Left ventricle myocardium inferior (tissue), 1 donor: ENCODE results near the gene PHF23. TPM values are rescaled to one million over a fixed set of nuclear protein-coding genes. Genes with fewer than 3 reads are reported as not detected.

ENCODE experiments used
- DNase-seq: peaks from one replicate; pipeline ENCODE4 v3.0.0-alpha.2; 2020
- H3K27ac ChIP-seq: fragments of 200-600 bp; replicated peaks from 2 replicates; pipeline ENCODE4 v1.8.0; 2021
- H3K27me3 ChIP-seq: fragments of 200-600 bp; 2 replicates; pipeline ENCODE4 v1.8.0; 2021; ENCODE audit warnings: low read depth
- H3K36me3 ChIP-seq: fragments of 200-600 bp; 2 replicates; pipeline ENCODE4 v1.8.0; 2021
- H3K4me1 ChIP-seq: fragments of 200-600 bp; 2 replicates; pipeline ENCODE4 v1.8.0; 2021
- H3K4me3 ChIP-seq: fragments of 200-600 bp; 2 replicates; pipeline ENCODE4 v1.8.0; 2021; ENCODE audit warnings: mild to moderate bottlenecking, moderate library complexity
- H3K9me3 ChIP-seq: fragments of 200-600 bp; replicated peaks from 2 replicates; pipeline ENCODE4 v1.8.0; 2021
- CTCF ChIP-seq: fragments of 200-600 bp; IDR thresholded peaks from 2 replicates; pipeline ENCODE4 v1.8.0; 2021; ENCODE audit warnings: antibody characterized with exemption, mild to moderate bottlenecking, borderline replicate concordance
- intact Hi-C: fragments of 100-400 bp; cut with micrococcal nuclease; formaldehyde crosslinking; loops from one replicate; pipeline ENCODE4 v1.11.0; 2022
- total RNA-seq: library from RNA; stranded (reverse); fragmentation: NEBNext Ultra II Directional; extraction: Animal tissue kit (Norgen Biotek cat#: 25700); gene quantifications from one replicate; pipeline ENCODE4 v1.2.1, GENCODE V29; 2021
- donor health status: DM: no; HTN: yes; CAD: no; lungs with severe emphysema.

Gene PHF23
- total RNA-seq, 1 donor from 2014 or later, result 22.0 TPM

- no peak overlapping the region for H3K4me3 ChIP-seq
- H3K4me1 ChIP-seq, result peaks cover 33% of the 10 kb centered on the region
- intact Hi-C loops, result no loop called here
- H3K27me3 ChIP-seq, result peaks cover 47% of the 10 kb centered on the region
- no peak for DNase-seq
- TF ChIP-seq CTCF, result no peak
- no peak overlapping the region for H3K27ac ChIP-seq
- H3K36me3 ChIP-seq, result peaks cover 43% of the 10 kb centered on the region
- no peaks in the 10 kb centered on the region for H3K9me3 ChIP-seq
Observed at GRCh38 chr17:7260151-7260550, 20.9 kb upstream of the PHF23 start.

- H3K27me3 ChIP-seq, result peaks cover 41% of the 10 kb centered on the region
- H3K4me1 ChIP-seq, result peaks cover 33% of the 10 kb centered on the region
- intact Hi-C loops, result no loop called here
- DNase-seq, result no peak
- no peak overlapping the region for H3K4me3 ChIP-seq
- H3K9me3 ChIP-seq, result no peaks in the 10 kb centered on the region
- no peak for TF ChIP-seq CTCF
- H3K36me3 ChIP-seq, result peaks cover 49% of the 10 kb centered on the region
- no peak overlapping the region for H3K27ac ChIP-seq
Observed at GRCh38 chr17:7259555-7259889, 20.3 kb upstream of the PHF23 start.

GRCh38 chr17:7258731-7259554 lies 19.7 kb upstream of the PHF23 start:
- no peak for TF ChIP-seq CTCF
- Histone ChIP-seq H3K4me3 (no peak overlapping the region), H3K27me3 (peaks cover 35% of the 10 kb centered on the region), H3K36me3 (peaks cover 55% of the 10 kb centered on the region), H3K27ac (no peak overlapping the region), H3K4me1 (peaks cover 33% of the 10 kb centered on the region), H3K9me3 (no peaks in the 10 kb centered on the region)
- no peak for DNase-seq
- intact Hi-C loops, result no loop called here

GRCh38 chr17:7256766-7257456 lies 17.7 kb upstream of the PHF23 start:
- no peak overlapping the region for H3K4me3 ChIP-seq
- no peak for DNase-seq
- peaks cover 58% of the 10 kb centered on the region for H3K36me3 ChIP-seq
- H3K9me3 ChIP-seq, result no peaks in the 10 kb centered on the region
- H3K27me3 ChIP-seq, result peaks cover 15% of the 10 kb centered on the region
- TF ChIP-seq CTCF, result no peak
- H3K27ac ChIP-seq, result no peak overlapping the region
- intact Hi-C loops, result no loop called here
- H3K4me1 ChIP-seq, result peaks cover 29% of the 10 kb centered on the region

- Histone ChIP-seq H3K27ac (no peak overlapping the region), H3K9me3 (no peaks in the 10 kb centered on the region), H3K27me3 (no peaks in the 10 kb centered on the region), H3K4me3 (no peak overlapping the region), H3K4me1 (peaks cover 35% of the 10 kb centered on the region), H3K36me3 (peaks cover 58% of the 10 kb centered on the region)
- no peak for TF ChIP-seq CTCF
- no peak for DNase-seq
- intact Hi-C loops, result no loop called here
Observed at GRCh38 chr17:7254511-7254910, 15.3 kb upstream of the PHF23 start.
